Loucy (cell line): ENCODE measurements around the gene BOC.
A peak's percentile ranks its signal among the peaks of the same experiment; 100 is the strongest.

Experiments
- H2AFZ ChIP-seq: fragments of 200-600 bp; sonication (generic); 2 replicates; pipeline ENCODE4 v1.6.0; 2016; ENCODE audit warnings: antibody characterized with exemption, mild to moderate bottlenecking, low read length, moderate library complexity
- H3F3A ChIP-seq: fragments of 200-600 bp; 2 replicates; pipeline ENCODE4 v1.6.0; 2016; ENCODE audit warnings: antibody characterized with exemption, low read depth, mild to moderate bottlenecking
- H3K27me3 ChIP-seq: fragments of 200-600 bp; sonication (generic); 2 replicates; pipeline ENCODE4 v1.6.1; 2014; ENCODE audit warnings: low read length, mild to moderate bottlenecking; ENCODE audit not compliant: insufficient read depth, poor library complexity, severe bottlenecking
- H3K36me3 ChIP-seq: fragments of 200-600 bp; sonication (generic); 2 replicates; pipeline ENCODE4 v1.6.1; 2016; ENCODE audit warnings: low read length; ENCODE audit not compliant: insufficient read depth
- H3K4me1 ChIP-seq: fragments of 200-600 bp; sonication (generic); 2 replicates; pipeline ENCODE4 v1.5.1; 2014; ENCODE audit warnings: low read length, mild to moderate bottlenecking; ENCODE audit not compliant: insufficient read depth, poor library complexity, severe bottlenecking
- H3K4me2 ChIP-seq: fragments of 200-600 bp; sonication (generic); 2 replicates; pipeline ENCODE4 v1.6.0; 2014; ENCODE audit warnings: antibody characterized with exemption, low read length, low read depth, mild to moderate bottlenecking; ENCODE audit not compliant: poor library complexity, severe bottlenecking
- H3K4me3 ChIP-seq: fragments of 200-600 bp; sonication (generic); 2 replicates; pipeline ENCODE4 v1.5.1; 2014; ENCODE audit warnings: low read length, mild to moderate bottlenecking, mixed read lengths; ENCODE audit not compliant: poor library complexity, severe bottlenecking
- H3K79me2 ChIP-seq: fragments of 200-600 bp; sonication (generic); 2 replicates; pipeline ENCODE4 v1.6.1; 2014; ENCODE audit warnings: low read length; ENCODE audit not compliant: insufficient read depth
- H3K9ac ChIP-seq: fragments of 200-600 bp; sonication (generic); 2 replicates; pipeline ENCODE4 v1.6.0; 2014; ENCODE audit warnings: mild to moderate bottlenecking, low read depth, low read length, moderate library complexity; ENCODE audit not compliant: poor library complexity, severe bottlenecking
- H3K9me2 ChIP-seq: fragments of 200-600 bp; sonication (generic); replicated peaks from 2 replicates; pipeline ENCODE4 v1.6.1; 2016; ENCODE audit warnings: low read depth, low read length, mixed read lengths
- H3K9me3 ChIP-seq: fragments of 200-600 bp; sonication (generic); 2 replicates; pipeline ENCODE4 v1.6.1; 2014; ENCODE audit warnings: mild to moderate bottlenecking, antibody characterized with exemption, low read length, low read depth; ENCODE audit not compliant: insufficient read depth
- H4K20me1 ChIP-seq: fragments of 200-600 bp; sonication (generic); 2 replicates; pipeline ENCODE4 v1.6.0; 2014; ENCODE audit warnings: antibody characterized with exemption, low read length, mild to moderate bottlenecking; ENCODE audit not compliant: insufficient read depth, poor library complexity, severe bottlenecking
- CTCF ChIP-seq: fragments of 200-600 bp; sonication (generic); conservative IDR thresholded peaks from 2 replicates; pipeline ENCODE4 v1.5.1; 2014; ENCODE audit warnings: mild to moderate bottlenecking, antibody characterized with exemption, low read length
- EZH2phosphoT487 ChIP-seq: fragments of 200-600 bp; IDR thresholded peaks from 2 replicates; pipeline ENCODE4 v1.6.1; 2018; ENCODE audit warnings: antibody characterized with exemption, mild to moderate bottlenecking, moderate library complexity, borderline replicate concordance

The BOC gene

GRCh38 chr3:113286524-113286923 lies 75.2 kb downstream of the BOC start:
- Histone ChIP-seq H3K79me2 (no peaks in the 10 kb centered on the region), H3K9me3 (no peaks in the 10 kb centered on the region), H4K20me1 (no peaks in the 10 kb centered on the region), H3K4me2 (no peak overlapping the region), H3K27me3 (no peaks in the 10 kb centered on the region), H3K9me2 (no peaks in the 10 kb centered on the region), H3F3A (no peaks in the 10 kb centered on the region), H3K9ac (no peak overlapping the region), H2AFZ (no peak overlapping the region), H3K4me1 (no peaks in the 10 kb centered on the region), H3K36me3 (no peaks in the 10 kb centered on the region), H3K4me3 (no peak overlapping the region)
- TF ChIP-seq CTCF (no peak), EZH2phosphoT487 (no peak)

- Histone ChIP-seq H3K27me3 (no peaks in the 10 kb centered on the region), H2AFZ (no peak overlapping the region), H4K20me1 (no peaks in the 10 kb centered on the region), H3K4me1 (no peaks in the 10 kb centered on the region), H3F3A (no peaks in the 10 kb centered on the region), H3K36me3 (no peaks in the 10 kb centered on the region), H3K79me2 (no peaks in the 10 kb centered on the region), H3K9ac (no peak overlapping the region), H3K4me3 (no peak overlapping the region), H3K9me2 (no peaks in the 10 kb centered on the region), H3K4me2 (no peak overlapping the region), H3K9me3 (no peaks in the 10 kb centered on the region)
- no peak for TF ChIP-seq CTCF
- no peak for TF ChIP-seq EZH2phosphoT487
These were observed 75.9 kb downstream of the BOC start for GRCh38 chr3:113287111-113287802.

- Histone ChIP-seq H3K4me2 (no peak overlapping the region), H3K4me3 (no peak overlapping the region), H3K4me1 (no peaks in the 10 kb centered on the region), H3K27me3 (no peaks in the 10 kb centered on the region), H3K9ac (no peak overlapping the region), H3K9me2 (no peaks in the 10 kb centered on the region), H3K9me3 (no peaks in the 10 kb centered on the region), H3K36me3 (no peaks in the 10 kb centered on the region), H3F3A (no peaks in the 10 kb centered on the region), H2AFZ (no peak overlapping the region), H3K79me2 (no peaks in the 10 kb centered on the region), H4K20me1 (no peaks in the 10 kb centered on the region)
- TF ChIP-seq EZH2phosphoT487: no peak
- TF ChIP-seq CTCF: peak; percentile 99
These were observed 76.7 kb downstream of the BOC start for GRCh38 chr3:113287803-113288648.
